WTC11 (cell line): ENCODE data around the gene ATP6V1F. TPM values are rescaled to one million over a fixed set of nuclear protein-coding genes. Genes with fewer than 3 reads are reported as not detected.

ENCODE experiments used
- ATAC-seq: fragments of 200-7000 bp; cut with Tn5 transposase; 2 replicates; pipeline ENCODE4 v1.10.0; 2021; ENCODE audit warnings: mild to moderate bottlenecking, moderate library complexity
- CTCF ChIA-PET: fragments of 300-600 bp; sonication (Branson Sonifier 250); formaldehyde crosslinking; loops from one replicate; lab custom pipeline; 2021; ENCODE audit warnings: antibody characterized with exemption; lab: Charles Lee
- POLR2A ChIA-PET: fragments of 350-600 bp; sonication (Branson Sonifier 250); formaldehyde crosslinking; loops from one replicate; lab custom pipeline; 2021; ENCODE audit warnings: antibody characterized with exemption; lab: Charles Lee
- DNase-seq: peaks from one replicate; pipeline ENCODE4 v3.0.0; 2021; ENCODE audit warnings: low spot score
- H3K27ac Mint-ChIP-seq: 2 replicates; pipeline ENCODE4 v1.8.0; 2021; ENCODE audit warnings: mixed read lengths
- H3K27me3 Mint-ChIP-seq: 2 replicates; pipeline ENCODE4 v1.8.0; 2021; ENCODE audit warnings: low read depth, mild to moderate bottlenecking, moderate library complexity, mixed read lengths
- H3K36me3 Mint-ChIP-seq: 2 replicates; pipeline ENCODE4 v1.8.0; 2021; ENCODE audit warnings: mixed read lengths
- H3K4me1 Mint-ChIP-seq: 2 replicates; pipeline ENCODE4 v1.8.0; 2022; ENCODE audit warnings: mixed read lengths
- H3K4me3 Mint-ChIP-seq: 2 replicates; pipeline ENCODE4 v1.8.0; 2021; ENCODE audit warnings: mild to moderate bottlenecking, moderate library complexity, mixed read lengths
- H3K9me3 Mint-ChIP-seq: 2 replicates; pipeline ENCODE4 v1.8.0; 2021; ENCODE audit warnings: mixed read lengths
- ATF3 ChIP-seq: sonication (generic); formaldehyde crosslinking; conservative IDR thresholded peaks from 2 replicates; pipeline ENCODE4 v1.8.1; 2022; ENCODE audit warnings: mild to moderate bottlenecking, missing genetic modification reagents
- E2F4 ChIP-seq: sonication (generic); formaldehyde crosslinking; IDR thresholded peaks from 2 replicates; pipeline ENCODE4 v1.8.1; 2022; ENCODE audit warnings: low read depth, mild to moderate bottlenecking, moderate library complexity, missing genetic modification reagents, borderline replicate concordance
- ESRRA ChIP-seq: sonication (generic); formaldehyde crosslinking; IDR thresholded peaks from 2 replicates; pipeline ENCODE4 v1.8.1; 2022; ENCODE audit warnings: mild to moderate bottlenecking, missing genetic modification reagents, borderline replicate concordance
- FOXK1 ChIP-seq: sonication (generic); formaldehyde crosslinking; IDR thresholded peaks from 2 replicates; pipeline ENCODE4 v1.8.0; 2022; ENCODE audit warnings: mild to moderate bottlenecking, moderate library complexity, missing genetic modification reagents
- FOXP4 ChIP-seq: sonication (generic); formaldehyde crosslinking; IDR thresholded peaks from 2 replicates; pipeline ENCODE4 v1.8.0; 2022; ENCODE audit warnings: mild to moderate bottlenecking, missing genetic modification reagents
- IRF1 ChIP-seq: sonication (generic); formaldehyde crosslinking; IDR thresholded peaks from 2 replicates; pipeline ENCODE4 v1.8.0; 2023; ENCODE audit warnings: missing genetic modification reagents
- IRF2 ChIP-seq: sonication (generic); formaldehyde crosslinking; IDR thresholded peaks from 2 replicates; pipeline ENCODE4 v1.8.0; 2022; ENCODE audit warnings: low read depth, missing genetic modification reagents, borderline replicate concordance
- MAX ChIP-seq: sonication (generic); formaldehyde crosslinking; IDR thresholded peaks from 2 replicates; pipeline ENCODE4 v1.8.0; 2022; ENCODE audit warnings: mild to moderate bottlenecking, missing genetic modification reagents
- MYBL2 ChIP-seq: sonication (generic); formaldehyde crosslinking; IDR thresholded peaks from 2 replicates; pipeline ENCODE4 v1.8.1; 2023; ENCODE audit warnings: mild to moderate bottlenecking, moderate library complexity, missing genetic modification reagents
- NFATC4 ChIP-seq: fragments of 250-450 bp; sonication (Bioruptor Pico); IDR thresholded peaks from 2 replicates; pipeline ENCODE4 v1.9.0; 2021; ENCODE audit warnings: mild to moderate bottlenecking
- NFYB ChIP-seq: sonication (generic); formaldehyde crosslinking; conservative IDR thresholded peaks from 2 replicates; pipeline ENCODE4 v1.8.0; 2022; ENCODE audit warnings: low read depth, missing genetic modification reagents
- STAT6 ChIP-seq: sonication (generic); formaldehyde crosslinking; conservative IDR thresholded peaks from 2 replicates; pipeline ENCODE4 v1.8.1; 2023; ENCODE audit warnings: mild to moderate bottlenecking, low read depth, missing genetic modification reagents, moderate library complexity
- ZBTB43 ChIP-seq: sonication (generic); formaldehyde crosslinking; IDR thresholded peaks from 2 replicates; pipeline ENCODE4 v1.8.1; 2023; ENCODE audit warnings: mild to moderate bottlenecking, missing genetic modification reagents
- ZNF219 ChIP-seq: sonication (generic); formaldehyde crosslinking; IDR thresholded peaks from 2 replicates; pipeline ENCODE4 v1.8.0; 2023; ENCODE audit warnings: missing genetic modification reagents, mild to moderate bottlenecking, borderline replicate concordance
- ZNF232 ChIP-seq: sonication (generic); formaldehyde crosslinking; IDR thresholded peaks from 2 replicates; pipeline ENCODE4 v1.8.0; 2022; ENCODE audit warnings: mild to moderate bottlenecking, missing genetic modification reagents
- ZNF416 ChIP-seq: fragments of 250-450 bp; sonication (Bioruptor Pico); IDR thresholded peaks from 2 replicates; pipeline ENCODE4 v1.9.0; 2021; ENCODE audit warnings: mild to moderate bottlenecking, inconsistent platforms
- ZNF423 ChIP-seq: fragments of 250-450 bp; sonication (Bioruptor Pico); IDR thresholded peaks from 2 replicates; pipeline ENCODE4 v2.1.2; 2022; ENCODE audit warnings: mild to moderate bottlenecking, moderate library complexity
- ZNF425 ChIP-seq: fragments of 250-450 bp; sonication (Bioruptor Pico); conservative IDR thresholded peaks from 2 replicates; pipeline ENCODE4 v1.9.0; 2021; ENCODE audit warnings: mild to moderate bottlenecking
- ZNF512 ChIP-seq: sonication (generic); formaldehyde crosslinking; IDR thresholded peaks from 2 replicates; pipeline ENCODE4 v1.8.1; 2022; ENCODE audit warnings: missing genetic modification reagents, borderline replicate concordance
- ZNF671 ChIP-seq: fragments of 250-450 bp; sonication (Bioruptor Pico); IDR thresholded peaks from 2 replicates; pipeline ENCODE4 v1.8.0; 2021; ENCODE audit warnings: mild to moderate bottlenecking
- ZSCAN18 ChIP-seq: fragments of 250-450 bp; sonication (Bioruptor Pico); IDR thresholded peaks from 2 replicates; pipeline ENCODE4 v2.1.2; 2022; ENCODE audit warnings: mild to moderate bottlenecking, moderate library complexity
- total RNA-seq: library from RNA; stranded (reverse); gene quantifications from 3 replicates; pipeline ENCODE4 v1.2.3, GENCODE V29; 2021

The ATP6V1F gene
- total RNA-seq, 1 experiment from 2014 or later, result 117 TPM

- TF ChIP-seq FOXP4, result no peak
- TF ChIP-seq IRF2 (CRISPR knock-in tag), result no peak
- no peak for TF ChIP-seq IRF1 (CRISPR knock-in tag)
- TF ChIP-seq STAT6 (CRISPR knock-in tag), result no peak
- no peak for TF ChIP-seq NFATC4
- no peak for TF ChIP-seq NFYB (CRISPR knock-in tag)
- TF ChIP-seq MAX (CRISPR knock-in tag), result no peak
- TF ChIP-seq ATF3 (CRISPR knock-in tag), result no peak
- TF ChIP-seq E2F4 (CRISPR knock-in tag), result no peak
- no peak for TF ChIP-seq ZNF416 (CRISPR knock-in tag)
Measured at GRCh38 chr7:128843938-128844621, 18.6 kb upstream of the ATP6V1F start (continued).

- no peaks in the 10 kb centered on the region; the same call in 1 of the 2 replicates for H3K27me3 Mint-ChIP-seq
- H3K4me3 Mint-ChIP-seq, result no peak overlapping the region
- no peak overlapping the region for H3K27ac Mint-ChIP-seq
- ChIA-PET POLR2A (no interaction called here), CTCF (interaction anchor here (1.2 to 4.4 kb wide), 3 partner anchors 13 to 39 kb away, joined by 3 to 47 read pairs (median 10); no protein-coding TSS in a partner anchor)
- no peaks in the 10 kb centered on the region for H3K9me3 Mint-ChIP-seq
- H3K36me3 Mint-ChIP-seq, result no peaks in the 10 kb centered on the region
- peaks cover 8% of the 10 kb centered on the region for H3K4me1 Mint-ChIP-seq
- DNase-seq, result no peak
- ATAC-seq, result no peak
- TF ChIP-seq ZNF512 (CRISPR knock-in tag), result no peak
- TF ChIP-seq ZNF425, result no peak
- no peak for TF ChIP-seq MYBL2 (CRISPR knock-in tag)
- no peak for TF ChIP-seq ESRRA (CRISPR knock-in tag)
- TF ChIP-seq ZNF671 (CRISPR knock-in tag), result no peak
- TF ChIP-seq ZSCAN18 (CRISPR knock-in tag), result no peak
- no peak for TF ChIP-seq ZBTB43 (CRISPR knock-in tag)
- TF ChIP-seq FOXK1, result no peak
- TF ChIP-seq ZNF423 (CRISPR knock-in tag), result no peak
- no peak for TF ChIP-seq ZNF232 (CRISPR knock-in tag)
- TF ChIP-seq ZNF219 (CRISPR knock-in tag), result no peak
Measured at GRCh38 chr7:128844777-128845311, 17.8 kb upstream of the ATP6V1F start.
